Measurements from ENCODE around the gene POGZ.

POGZ gene

DNA sequence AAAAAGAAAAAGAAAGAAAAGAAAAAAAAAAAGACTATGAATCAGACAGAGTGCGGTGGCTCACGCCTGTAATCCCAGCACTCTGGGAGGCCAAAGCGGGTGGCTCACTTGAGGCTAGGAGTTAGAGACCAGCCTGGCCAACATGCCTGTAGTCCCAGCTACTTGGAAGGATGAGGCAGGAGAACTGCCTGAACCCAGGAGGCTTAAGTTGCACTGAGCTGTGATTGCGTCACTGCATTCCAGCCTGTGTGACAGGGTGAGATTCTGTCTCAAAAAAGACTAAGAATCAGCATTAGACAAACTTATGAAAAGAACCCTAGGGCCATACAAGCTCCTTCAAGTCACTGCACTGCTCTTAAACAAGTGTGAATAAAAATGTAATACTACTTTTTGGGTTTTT is 43.1 kb downstream of the POGZ start:
- Histone ChIP-seq H3K27ac (ENCODE audit: low read length) (no peak overlapping the region), H3K27me3 (ENCODE audit: control insufficient read depth in 1 of 2, insufficient read depth in 2 of 2, low read length in 2 of 2) (no peaks in the 10 kb centered on the region), H3K9me3 (ENCODE audit: control insufficient read depth in 2 of 2, low read length in 2 of 2) (no peaks in the 10 kb centered on the region), H3K9ac (ENCODE audit: low read length in 2 of 2) (no peak overlapping the region), H3K4me3 (ENCODE audit: low read length in 2 of 2) (no peak overlapping the region), H3K36me3 (ENCODE audit: control insufficient read depth in 2 of 2, insufficient read depth in 2 of 2, low read length in 2 of 2) (peaks cover 42 to 44% of the 10 kb centered on the region in 2 donors), H3K4me1 (ENCODE audit: control insufficient read depth, insufficient read depth, low read length) (no peaks in the 10 kb centered on the region)

DNA sequence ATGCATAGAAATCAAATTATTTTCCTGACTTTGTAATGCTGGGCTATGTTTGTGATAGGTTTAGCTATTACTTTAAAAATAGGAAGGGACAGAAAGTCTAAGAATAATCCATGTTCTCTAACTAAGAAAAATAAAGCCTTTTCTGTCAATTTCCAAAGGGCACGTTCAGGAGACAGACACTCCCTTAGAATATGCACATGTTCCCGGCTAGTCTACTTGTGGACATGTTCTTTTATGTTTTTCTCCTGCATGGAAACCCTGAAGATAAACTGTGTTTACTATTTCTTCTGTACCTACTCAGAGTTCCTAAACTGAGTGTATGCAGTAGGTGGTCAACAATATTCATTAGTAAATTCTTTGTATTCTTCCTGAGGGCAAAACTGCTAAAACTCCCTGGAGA is 47.4 kb downstream of the POGZ start:
- Histone ChIP-seq H3K4me3 (ENCODE audit: low read length in 2 of 2) (no peak overlapping the region), H3K36me3 (ENCODE audit: control insufficient read depth in 2 of 2, insufficient read depth in 2 of 2, low read length in 2 of 2) (peaks cover 62 to 68% of the 10 kb centered on the region in 2 donors), H3K4me1 (ENCODE audit: control insufficient read depth, insufficient read depth, low read length) (no peaks in the 10 kb centered on the region), H3K27ac (ENCODE audit: low read length) (no peak overlapping the region), H3K9me3 (ENCODE audit: control insufficient read depth in 2 of 2, low read length in 2 of 2) (no peaks in the 10 kb centered on the region), H3K9ac (ENCODE audit: low read length in 2 of 2) (no peak overlapping the region), H3K27me3 (ENCODE audit: control insufficient read depth in 1 of 2, insufficient read depth in 2 of 2, low read length in 2 of 2) (no peaks in the 10 kb centered on the region)

- Histone ChIP-seq H3K9ac (ENCODE audit: low read length in 2 of 2) (no peak overlapping the region), H3K4me3 (ENCODE audit: low read length in 2 of 2) (no peak overlapping the region)
Measured at GRCh38 chr1:151408891-151409290, 50.4 kb downstream of the POGZ start.

GRCh38 chr1:151407304-151407703 is 52.0 kb downstream of the POGZ start:
- no peaks in the 10 kb centered on the region for H3K27me3 ChIP-seq (ENCODE audit: control insufficient read depth in 1 of 2, insufficient read depth in 2 of 2, low read length in 2 of 2)
- H3K9me3 ChIP-seq (ENCODE audit: control insufficient read depth in 2 of 2, low read length in 2 of 2): no peaks in the 10 kb centered on the region
- H3K9ac ChIP-seq (ENCODE audit: low read length in 2 of 2): no peak overlapping the region
- H3K27ac ChIP-seq (ENCODE audit: low read length): no peak overlapping the region
- H3K4me1 ChIP-seq (ENCODE audit: control insufficient read depth, insufficient read depth, low read length): no peaks in the 10 kb centered on the region
- no peak overlapping the region for H3K4me3 ChIP-seq (ENCODE audit: low read length in 2 of 2)
- H3K36me3 ChIP-seq (ENCODE audit: control insufficient read depth in 2 of 2, insufficient read depth in 2 of 2, low read length in 2 of 2): peaks cover 69 to 87% of the 10 kb centered on the region in 2 donors

More at GRCh38 chr1:151408891-151409290, 50.4 kb downstream of the POGZ start:
- peaks cover 67 to 78% of the 10 kb centered on the region in 2 donors for H3K36me3 ChIP-seq (ENCODE audit: control insufficient read depth in 2 of 2, insufficient read depth in 2 of 2, low read length in 2 of 2)
- H3K4me1 ChIP-seq (ENCODE audit: control insufficient read depth, insufficient read depth, low read length): no peaks in the 10 kb centered on the region
- H3K27ac ChIP-seq (ENCODE audit: low read length): no peak overlapping the region
- no peaks in the 10 kb centered on the region for H3K27me3 ChIP-seq (ENCODE audit: control insufficient read depth in 1 of 2, insufficient read depth in 2 of 2, low read length in 2 of 2)
- no peaks in the 10 kb centered on the region for H3K9me3 ChIP-seq (ENCODE audit: control insufficient read depth in 2 of 2, low read length in 2 of 2)

DNA sequence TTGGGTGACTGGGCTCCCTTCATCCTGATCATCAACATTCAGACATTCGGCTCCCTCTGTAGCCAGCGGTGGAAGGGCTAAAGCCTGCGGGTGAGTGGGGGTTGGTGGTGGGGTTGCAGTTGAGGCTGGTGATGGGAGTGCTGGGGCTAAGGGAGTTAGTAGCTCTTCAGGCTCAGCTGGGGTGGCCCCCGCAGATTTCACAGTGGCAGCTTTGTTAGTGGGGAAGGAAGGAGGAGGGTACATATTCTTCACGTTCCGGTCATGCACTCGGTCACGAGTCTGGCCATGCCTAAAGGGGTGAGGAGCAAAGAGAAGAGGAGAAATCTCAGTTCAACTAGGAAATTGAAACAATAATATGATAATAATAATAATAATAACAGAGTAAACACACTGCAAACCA is 53.1 kb downstream of the POGZ start:
- no peak overlapping the region for H3K4me3 ChIP-seq (ENCODE audit: low read length in 2 of 2)
- H3K9ac ChIP-seq (ENCODE audit: low read length in 2 of 2): no peak overlapping the region
- H3K4me1 ChIP-seq (ENCODE audit: control insufficient read depth, insufficient read depth, low read length): peaks cover 2% of the 10 kb centered on the region
- no peaks in the 10 kb centered on the region for H3K9me3 ChIP-seq (ENCODE audit: control insufficient read depth in 2 of 2, low read length in 2 of 2)
- no peaks in the 10 kb centered on the region for H3K27me3 ChIP-seq (ENCODE audit: control insufficient read depth in 1 of 2, insufficient read depth in 2 of 2, low read length in 2 of 2)
- H3K27ac ChIP-seq (ENCODE audit: low read length): no peak overlapping the region
- peaks cover 70 to 87% of the 10 kb centered on the region in 2 donors for H3K36me3 ChIP-seq (ENCODE audit: control insufficient read depth in 2 of 2, insufficient read depth in 2 of 2, low read length in 2 of 2)

- Histone ChIP-seq H3K9ac (ENCODE audit: low read length in 2 of 2) (no peak overlapping the region), H3K4me3 (ENCODE audit: low read length in 2 of 2) (no peak overlapping the region), H3K4me1 (ENCODE audit: control insufficient read depth, insufficient read depth, low read length) (peaks cover 10% of the 10 kb centered on the region), H3K36me3 (ENCODE audit: control insufficient read depth in 2 of 2, insufficient read depth in 2 of 2, low read length in 2 of 2) (peaks cover 72 to 87% of the 10 kb centered on the region in 2 donors), H3K27ac (ENCODE audit: low read length) (no peak overlapping the region), H3K27me3 (ENCODE audit: control insufficient read depth in 1 of 2, insufficient read depth in 2 of 2, low read length in 2 of 2) (no peaks in the 10 kb centered on the region), H3K9me3 (ENCODE audit: control insufficient read depth in 2 of 2, low read length in 2 of 2) (no peaks in the 10 kb centered on the region)
Measured at GRCh38 chr1:151405187-151405951, 53.9 kb downstream of the POGZ start.

- Histone ChIP-seq H3K9ac (ENCODE audit: low read length in 2 of 2) (no peak overlapping the region), H3K27ac (ENCODE audit: low read length) (no peak overlapping the region), H3K4me3 (ENCODE audit: low read length in 2 of 2) (no peak overlapping the region), H3K36me3 (ENCODE audit: control insufficient read depth in 2 of 2, insufficient read depth in 2 of 2, low read length in 2 of 2) (peaks cover 60 to 70% of the 10 kb centered on the region in 2 donors), H3K4me1 (ENCODE audit: control insufficient read depth, insufficient read depth, low read length) (peaks cover 14% of the 10 kb centered on the region), H3K27me3 (ENCODE audit: control insufficient read depth in 1 of 2, insufficient read depth in 2 of 2, low read length in 2 of 2) (no peaks in the 10 kb centered on the region), H3K9me3 (ENCODE audit: control insufficient read depth in 2 of 2, low read length in 2 of 2) (no peaks in the 10 kb centered on the region)
Measured at GRCh38 chr1:151403612-151404011, 55.7 kb downstream of the POGZ start.

GRCh38 chr1:151402764-151403163 is 56.5 kb downstream of the POGZ start:
- H3K36me3 ChIP-seq (ENCODE audit: control insufficient read depth in 2 of 2, insufficient read depth in 2 of 2, low read length in 2 of 2): peaks cover 52 to 63% of the 10 kb centered on the region in 2 donors
- H3K9ac ChIP-seq (ENCODE audit: low read length in 2 of 2): no peak overlapping the region
- H3K27ac ChIP-seq (ENCODE audit: low read length): no peak overlapping the region
- H3K4me3 ChIP-seq (ENCODE audit: low read length in 2 of 2): no peak overlapping the region
- H3K9me3 ChIP-seq (ENCODE audit: control insufficient read depth in 2 of 2, low read length in 2 of 2): no peaks in the 10 kb centered on the region
- H3K27me3 ChIP-seq (ENCODE audit: control insufficient read depth in 1 of 2, insufficient read depth in 2 of 2, low read length in 2 of 2): no peaks in the 10 kb centered on the region
- peaks cover 14% of the 10 kb centered on the region for H3K4me1 ChIP-seq (ENCODE audit: control insufficient read depth, insufficient read depth, low read length)

GRCh38 chr1:151401860-151402259 is 57.4 kb downstream of the POGZ start:
- Histone ChIP-seq H3K9ac (ENCODE audit: low read length in 2 of 2) (no peak overlapping the region), H3K4me1 (ENCODE audit: control insufficient read depth, insufficient read depth, low read length) (peaks cover 14% of the 10 kb centered on the region), H3K36me3 (ENCODE audit: control insufficient read depth in 2 of 2, insufficient read depth in 2 of 2, low read length in 2 of 2) (peaks cover 47 to 55% of the 10 kb centered on the region in 2 donors), H3K4me3 (ENCODE audit: low read length in 2 of 2) (no peak overlapping the region), H3K9me3 (ENCODE audit: control insufficient read depth in 2 of 2, low read length in 2 of 2) (no peaks in the 10 kb centered on the region), H3K27me3 (ENCODE audit: control insufficient read depth in 1 of 2, insufficient read depth in 2 of 2, low read length in 2 of 2) (no peaks in the 10 kb centered on the region), H3K27ac (ENCODE audit: low read length) (no peak overlapping the region)

- peak overlapping the region in 1 of 2 donors; percentile 99 for H3K4me3 ChIP-seq (ENCODE audit: low read length in 2 of 2)
- H3K27me3 ChIP-seq (ENCODE audit: control insufficient read depth in 1 of 2, insufficient read depth in 2 of 2, low read length in 2 of 2): no peaks in the 10 kb centered on the region
- H3K27ac ChIP-seq (ENCODE audit: low read length): no peak overlapping the region
- peaks cover 14% of the 10 kb centered on the region for H3K4me1 ChIP-seq (ENCODE audit: control insufficient read depth, insufficient read depth, low read length)
- peaks cover 43 to 50% of the 10 kb centered on the region in 2 donors for H3K36me3 ChIP-seq (ENCODE audit: control insufficient read depth in 2 of 2, insufficient read depth in 2 of 2, low read length in 2 of 2)
- peak overlapping the region in 1 of 2 donors; percentile 98 for H3K9ac ChIP-seq (ENCODE audit: low read length in 2 of 2)
- H3K9me3 ChIP-seq (ENCODE audit: control insufficient read depth in 2 of 2, low read length in 2 of 2): no peaks in the 10 kb centered on the region
Measured at GRCh38 chr1:151401125-151401788, 58.0 kb downstream of the POGZ start.
